WTC11 (cell line): ENCODE data around the gene EFS. TPM values are rescaled to one million over a fixed set of nuclear protein-coding genes. Genes with fewer than 3 reads are reported as not detected.

Experiments used
- ATAC-seq: fragments of 200-7000 bp; cut with Tn5 transposase; 2 replicates; pipeline ENCODE4 v1.10.0; 2021; ENCODE audit warnings: mild to moderate bottlenecking, moderate library complexity
- CTCF ChIA-PET: fragments of 300-600 bp; sonication (Branson Sonifier 250); formaldehyde crosslinking; loops from one replicate; lab custom pipeline; 2021; ENCODE audit warnings: antibody characterized with exemption; lab: Charles Lee
- POLR2A ChIA-PET: fragments of 350-600 bp; sonication (Branson Sonifier 250); formaldehyde crosslinking; loops from one replicate; lab custom pipeline; 2021; ENCODE audit warnings: antibody characterized with exemption; lab: Charles Lee
- DNase-seq: peaks from one replicate; pipeline ENCODE4 v3.0.0; 2021; ENCODE audit warnings: low spot score
- H3K27ac Mint-ChIP-seq: 2 replicates; pipeline ENCODE4 v1.8.0; 2021; ENCODE audit warnings: mixed read lengths
- H3K27me3 Mint-ChIP-seq: 2 replicates; pipeline ENCODE4 v1.8.0; 2021; ENCODE audit warnings: low read depth, mild to moderate bottlenecking, moderate library complexity, mixed read lengths
- H3K36me3 Mint-ChIP-seq: 2 replicates; pipeline ENCODE4 v1.8.0; 2021; ENCODE audit warnings: mixed read lengths
- H3K4me1 Mint-ChIP-seq: 2 replicates; pipeline ENCODE4 v1.8.0; 2022; ENCODE audit warnings: mixed read lengths
- H3K4me3 Mint-ChIP-seq: 2 replicates; pipeline ENCODE4 v1.8.0; 2021; ENCODE audit warnings: mild to moderate bottlenecking, moderate library complexity, mixed read lengths
- H3K9me3 Mint-ChIP-seq: 2 replicates; pipeline ENCODE4 v1.8.0; 2021; ENCODE audit warnings: mixed read lengths
- CBFB ChIP-seq: sonication (generic); formaldehyde crosslinking; IDR thresholded peaks from 2 replicates; pipeline ENCODE4 v1.8.1; 2022; ENCODE audit warnings: mild to moderate bottlenecking, low read depth, missing genetic modification reagents
- ESRRA ChIP-seq: sonication (generic); formaldehyde crosslinking; IDR thresholded peaks from 2 replicates; pipeline ENCODE4 v1.8.1; 2022; ENCODE audit warnings: mild to moderate bottlenecking, missing genetic modification reagents, borderline replicate concordance
- FOXJ3 ChIP-seq: sonication (generic); formaldehyde crosslinking; IDR thresholded peaks from 2 replicates; pipeline ENCODE4 v1.9.0; 2021; ENCODE audit warnings: missing genetic modification reagents, mild to moderate bottlenecking, borderline replicate concordance
- FOXP1 ChIP-seq: sonication (generic); formaldehyde crosslinking; IDR thresholded peaks from 2 replicates; pipeline ENCODE4 v1.8.0; 2022; ENCODE audit warnings: missing genetic modification reagents, mild to moderate bottlenecking, moderate library complexity, borderline replicate concordance
- GRHL2 ChIP-seq: fragments of 250-450 bp; sonication (Bioruptor Pico); IDR thresholded peaks from 2 replicates; pipeline ENCODE4 v1.8.0; 2022; ENCODE audit warnings: mild to moderate bottlenecking, moderate library complexity; ENCODE audit not compliant: insufficient replicate concordance, severe bottlenecking
- JAZF1 ChIP-seq: fragments of 250-450 bp; sonication (Bioruptor Pico); IDR thresholded peaks from 2 replicates; pipeline ENCODE4 v1.9.0; 2021; ENCODE audit warnings: moderate library complexity, mild to moderate bottlenecking, inconsistent platforms
- JUN ChIP-seq: sonication (generic); formaldehyde crosslinking; IDR thresholded peaks from 2 replicates; pipeline ENCODE4 v1.8.0; 2023; ENCODE audit warnings: mild to moderate bottlenecking, missing genetic modification reagents
- MXD4 ChIP-seq: fragments of 250-450 bp; sonication (Bioruptor Pico); IDR thresholded peaks from 2 replicates; pipeline ENCODE4 v1.8.0; 2021; ENCODE audit warnings: mild to moderate bottlenecking, moderate library complexity, borderline replicate concordance
- NFATC4 ChIP-seq: fragments of 250-450 bp; sonication (Bioruptor Pico); IDR thresholded peaks from 2 replicates; pipeline ENCODE4 v1.9.0; 2021; ENCODE audit warnings: mild to moderate bottlenecking
- NR1H2 ChIP-seq: sonication (generic); formaldehyde crosslinking; IDR thresholded peaks from 2 replicates; pipeline ENCODE4 v1.9.0; 2021; ENCODE audit warnings: mild to moderate bottlenecking, moderate library complexity, missing genetic modification reagents
- PRRX2 ChIP-seq: fragments of 250-450 bp; sonication (Bioruptor Pico); IDR thresholded peaks from 2 replicates; pipeline ENCODE4 v1.8.0; 2021; ENCODE audit warnings: mild to moderate bottlenecking
- SOX15 ChIP-seq: fragments of 250-450 bp; sonication (Bioruptor Pico); IDR thresholded peaks from 2 replicates; pipeline ENCODE4 v1.9.0; 2021; ENCODE audit warnings: mild to moderate bottlenecking
- TEAD1 ChIP-seq: sonication (generic); formaldehyde crosslinking; IDR thresholded peaks from 2 replicates; pipeline ENCODE4 v1.8.0; 2022; ENCODE audit warnings: mild to moderate bottlenecking, missing genetic modification reagents
- TP53 ChIP-seq: sonication (generic); formaldehyde crosslinking; IDR thresholded peaks from 2 replicates; pipeline ENCODE4 v1.8.1; 2023; ENCODE audit warnings: mild to moderate bottlenecking, missing genetic modification reagents
- ZBTB21 ChIP-seq: sonication (generic); formaldehyde crosslinking; IDR thresholded peaks from 2 replicates; pipeline ENCODE4 v1.8.1; 2023; ENCODE audit warnings: mild to moderate bottlenecking, missing genetic modification reagents, borderline replicate concordance
- ZNF263 ChIP-seq: sonication (generic); formaldehyde crosslinking; IDR thresholded peaks from 2 replicates; pipeline ENCODE4 v1.8.1; 2022; ENCODE audit warnings: low read depth, mild to moderate bottlenecking, moderate library complexity, missing genetic modification reagents
- ZNF396 ChIP-seq: fragments of 250-450 bp; sonication (Bioruptor Pico); IDR thresholded peaks from 2 replicates; pipeline ENCODE4 v1.8.0; 2021; ENCODE audit warnings: mild to moderate bottlenecking, moderate library complexity, borderline replicate concordance
- ZNF416 ChIP-seq: fragments of 250-450 bp; sonication (Bioruptor Pico); IDR thresholded peaks from 2 replicates; pipeline ENCODE4 v1.9.0; 2021; ENCODE audit warnings: mild to moderate bottlenecking, inconsistent platforms
- ZNF671 ChIP-seq: fragments of 250-450 bp; sonication (Bioruptor Pico); IDR thresholded peaks from 2 replicates; pipeline ENCODE4 v1.8.0; 2021; ENCODE audit warnings: mild to moderate bottlenecking
- total RNA-seq: library from RNA; stranded (reverse); gene quantifications from 3 replicates; pipeline ENCODE4 v1.2.3, GENCODE V29; 2021
- TF ChIP-seq, protein P1 (sequence below): sonication (generic); formaldehyde crosslinking; conservative IDR thresholded peaks from 2 replicates; pipeline ENCODE4 v1.8.1; 2022; ENCODE audit warnings: mild to moderate bottlenecking, missing genetic modification reagents
- TF ChIP-seq, protein P2 (sequence below): sonication (generic); formaldehyde crosslinking; IDR thresholded peaks from 2 replicates; pipeline ENCODE4 v1.8.0; 2022; ENCODE audit warnings: mild to moderate bottlenecking, missing genetic modification reagents
- TF ChIP-seq, protein P3 (sequence below): sonication (generic); formaldehyde crosslinking; IDR thresholded peaks from 2 replicates; pipeline ENCODE4 v1.8.1; 2022; ENCODE audit warnings: mild to moderate bottlenecking, moderate library complexity, missing genetic modification reagents
- TF ChIP-seq, protein P4 (sequence below): sonication (generic); formaldehyde crosslinking; IDR thresholded peaks from 2 replicates; pipeline ENCODE4 v1.8.1; 2023; ENCODE audit warnings: mild to moderate bottlenecking, missing genetic modification reagents
- TF ChIP-seq, protein P5 (sequence below): sonication (generic); formaldehyde crosslinking; IDR thresholded peaks from 2 replicates; pipeline ENCODE4 v1.8.1; 2022; ENCODE audit warnings: low read depth, mild to moderate bottlenecking, moderate library complexity, missing genetic modification reagents, borderline replicate concordance
- TF ChIP-seq, protein P6 (sequence below): sonication (generic); formaldehyde crosslinking; IDR thresholded peaks from 2 replicates; pipeline ENCODE4 v1.8.1; 2023; ENCODE audit warnings: mild to moderate bottlenecking, missing genetic modification reagents, moderate library complexity
- TF ChIP-seq, protein P7 (sequence below): sonication (generic); formaldehyde crosslinking; IDR thresholded peaks from 2 replicates; pipeline ENCODE4 v1.8.1; 2022; ENCODE audit warnings: low read depth, missing genetic modification reagents, borderline replicate concordance
- TF ChIP-seq, protein P8 (sequence below): sonication (generic); formaldehyde crosslinking; IDR thresholded peaks from 2 replicates; pipeline ENCODE4 v1.8.1; 2022; ENCODE audit warnings: mild to moderate bottlenecking, missing genetic modification reagents, moderate library complexity, borderline replicate concordance

Gene EFS
- total RNA-seq, 1 experiment from 2014 or later: 35.3 TPM

DNA sequence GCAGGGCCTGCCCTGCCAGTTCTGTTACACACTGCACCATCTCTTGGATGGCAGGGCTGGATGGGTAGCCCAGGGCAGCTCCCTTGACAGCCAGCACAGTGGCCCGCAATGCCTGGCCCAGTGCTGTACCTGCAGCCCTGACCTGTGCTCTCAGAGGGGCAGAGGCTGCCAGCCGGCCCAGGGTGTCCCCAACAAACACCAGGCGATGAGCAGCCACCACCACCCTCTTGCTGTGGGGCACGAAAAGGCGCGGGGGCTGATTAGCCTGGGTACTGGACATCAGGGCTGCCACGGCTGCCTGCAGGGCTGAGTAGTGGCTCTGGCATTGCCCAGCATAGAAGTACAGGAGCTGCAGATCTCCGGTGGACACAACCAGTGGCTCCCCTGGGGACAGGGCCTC lies 7.7 kb downstream of the EFS start (continued):
- TF ChIP-seq TP53 (CRISPR knock-in tag) (no peak), JUN (CRISPR knock-in tag) (no peak), JAZF1 (CRISPR knock-in tag) (no peak), SOX15 (no peak), CBFB (no peak), MXD4 (CRISPR knock-in tag) (no peak), NFATC4 (CRISPR knock-in tag) (no peak), ZNF416 (no peak), ZNF396 (no peak), GRHL2 (no peak)
- TF ChIP-seq, protein P1, sequence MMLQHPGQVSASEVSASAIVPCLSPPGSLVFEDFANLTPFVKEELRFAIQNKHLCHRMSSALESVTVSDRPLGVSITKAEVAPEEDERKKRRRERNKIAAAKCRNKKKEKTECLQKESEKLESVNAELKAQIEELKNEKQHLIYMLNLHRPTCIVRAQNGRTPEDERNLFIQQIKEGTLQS (CRISPR knock-in tag): no peak
- TF ChIP-seq, protein P2, sequence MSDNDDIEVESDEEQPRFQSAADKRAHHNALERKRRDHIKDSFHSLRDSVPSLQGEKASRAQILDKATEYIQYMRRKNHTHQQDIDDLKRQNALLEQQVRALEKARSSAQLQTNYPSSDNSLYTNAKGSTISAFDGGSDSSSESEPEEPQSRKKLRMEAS: no peak
- TF ChIP-seq, protein P3, sequence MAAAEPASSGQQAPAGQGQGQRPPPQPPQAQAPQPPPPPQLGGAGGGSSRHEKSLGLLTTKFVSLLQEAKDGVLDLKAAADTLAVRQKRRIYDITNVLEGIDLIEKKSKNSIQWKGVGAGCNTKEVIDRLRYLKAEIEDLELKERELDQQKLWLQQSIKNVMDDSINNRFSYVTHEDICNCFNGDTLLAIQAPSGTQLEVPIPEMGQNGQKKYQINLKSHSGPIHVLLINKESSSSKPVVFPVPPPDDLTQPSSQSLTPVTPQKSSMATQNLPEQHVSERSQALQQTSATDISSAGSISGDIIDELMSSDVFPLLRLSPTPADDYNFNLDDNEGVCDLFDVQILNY (CRISPR knock-in tag): no peak
- TF ChIP-seq, all 79 proteins: peak for 0

DNA sequence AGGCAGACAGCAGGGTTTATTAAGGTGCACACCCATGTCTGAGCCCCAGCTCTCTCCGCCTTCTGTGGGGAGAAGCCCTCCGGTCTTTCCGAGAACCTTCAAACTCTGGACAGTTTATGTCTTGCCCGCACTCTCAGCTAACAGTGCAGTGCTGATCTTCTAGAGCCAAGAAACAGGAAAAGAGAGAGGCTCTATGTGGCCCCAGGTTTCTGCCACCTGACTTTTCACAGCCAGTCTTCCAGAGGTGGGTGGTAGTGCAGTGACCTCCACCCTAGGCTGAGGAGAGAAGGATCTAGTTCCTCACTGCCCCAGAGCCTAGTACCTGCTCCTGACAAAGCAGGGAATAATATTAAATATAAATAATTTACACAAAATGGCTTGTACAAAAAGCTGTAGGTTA lies 8.3 kb downstream of the EFS start:
- Mint-ChIP-seq H3K27ac (no peak overlapping the region), H3K4me1 (peaks cover 8% of the 10 kb centered on the region), H3K4me3 (no peak overlapping the region), H3K36me3 (peaks cover 14% of the 10 kb centered on the region), H3K27me3 (peaks cover 21% of the 10 kb centered on the region), H3K9me3 (no peaks in the 10 kb centered on the region)
- ChIA-PET CTCF (interaction anchor here (1.4 to 1.6 kb wide), 2 partner anchors 24 to 100 kb away, joined by 3 to 5 read pairs; no protein-coding TSS in a partner anchor), POLR2A (no interaction called here)
- ATAC-seq (no peak), DNase-seq (no peak)
- TF ChIP-seq FOXP1 (no peak), ZBTB21 (no peak), TP53 (CRISPR knock-in tag) (no peak), JAZF1 (CRISPR knock-in tag) (no peak), TEAD1 (CRISPR knock-in tag) (no peak)
- TF ChIP-seq, protein P4, sequence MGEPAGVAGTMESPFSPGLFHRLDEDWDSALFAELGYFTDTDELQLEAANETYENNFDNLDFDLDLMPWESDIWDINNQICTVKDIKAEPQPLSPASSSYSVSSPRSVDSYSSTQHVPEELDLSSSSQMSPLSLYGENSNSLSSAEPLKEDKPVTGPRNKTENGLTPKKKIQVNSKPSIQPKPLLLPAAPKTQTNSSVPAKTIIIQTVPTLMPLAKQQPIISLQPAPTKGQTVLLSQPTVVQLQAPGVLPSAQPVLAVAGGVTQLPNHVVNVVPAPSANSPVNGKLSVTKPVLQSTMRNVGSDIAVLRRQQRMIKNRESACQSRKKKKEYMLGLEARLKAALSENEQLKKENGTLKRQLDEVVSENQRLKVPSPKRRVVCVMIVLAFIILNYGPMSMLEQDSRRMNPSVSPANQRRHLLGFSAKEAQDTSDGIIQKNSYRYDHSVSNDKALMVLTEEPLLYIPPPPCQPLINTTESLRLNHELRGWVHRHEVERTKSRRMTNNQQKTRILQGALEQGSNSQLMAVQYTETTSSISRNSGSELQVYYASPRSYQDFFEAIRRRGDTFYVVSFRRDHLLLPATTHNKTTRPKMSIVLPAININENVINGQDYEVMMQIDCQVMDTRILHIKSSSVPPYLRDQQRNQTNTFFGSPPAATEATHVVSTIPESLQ (CRISPR knock-in tag): no peak
- TF ChIP-seq, protein P2: no peak

DNA sequence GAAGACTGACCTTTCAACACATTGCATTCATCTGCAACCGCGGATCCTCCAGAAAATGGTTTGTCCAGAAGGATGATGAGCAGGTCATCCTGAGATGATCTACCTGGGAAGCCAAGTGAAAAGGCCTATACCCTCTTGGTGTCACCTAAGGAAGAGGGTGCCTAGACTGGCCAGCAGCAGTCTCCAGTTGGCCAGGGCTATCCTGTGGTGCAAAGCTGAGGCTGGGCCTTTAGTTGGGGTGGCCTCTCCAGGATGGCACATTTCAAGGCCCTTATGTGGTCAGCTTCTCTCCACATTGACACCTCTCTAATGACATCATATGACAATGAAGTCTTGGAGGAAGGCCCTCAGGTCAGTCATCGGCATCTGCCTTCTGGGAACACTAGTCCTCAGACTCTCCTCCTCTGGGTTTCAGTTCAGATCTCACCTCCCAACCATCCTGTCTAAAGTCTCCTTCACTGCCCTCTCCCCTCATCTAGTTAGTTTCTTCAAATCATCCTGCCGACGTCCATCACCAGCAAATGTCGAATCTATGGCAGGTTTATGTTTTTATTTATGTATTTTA lies 9.0 kb downstream of the EFS start:
- no peaks in the 10 kb centered on the region for H3K9me3 Mint-ChIP-seq
- ChIA-PET POLR2A (no interaction called here), CTCF (interaction anchor here (1.0 to 1.6 kb wide), 2 partner anchors 25 to 235 kb away, joined by 3 to 5 read pairs; no protein-coding TSS in a partner anchor)
- H3K4me3 Mint-ChIP-seq: no peak overlapping the region
- peaks cover 12% of the 10 kb centered on the region for H3K4me1 Mint-ChIP-seq
- H3K27ac Mint-ChIP-seq: no peak overlapping the region
- ATAC-seq: no peak
- H3K36me3 Mint-ChIP-seq: peaks cover 18% of the 10 kb centered on the region
- peaks cover 29% of the 10 kb centered on the region for H3K27me3 Mint-ChIP-seq
- no peak for DNase-seq
- TF ChIP-seq, protein P5, sequence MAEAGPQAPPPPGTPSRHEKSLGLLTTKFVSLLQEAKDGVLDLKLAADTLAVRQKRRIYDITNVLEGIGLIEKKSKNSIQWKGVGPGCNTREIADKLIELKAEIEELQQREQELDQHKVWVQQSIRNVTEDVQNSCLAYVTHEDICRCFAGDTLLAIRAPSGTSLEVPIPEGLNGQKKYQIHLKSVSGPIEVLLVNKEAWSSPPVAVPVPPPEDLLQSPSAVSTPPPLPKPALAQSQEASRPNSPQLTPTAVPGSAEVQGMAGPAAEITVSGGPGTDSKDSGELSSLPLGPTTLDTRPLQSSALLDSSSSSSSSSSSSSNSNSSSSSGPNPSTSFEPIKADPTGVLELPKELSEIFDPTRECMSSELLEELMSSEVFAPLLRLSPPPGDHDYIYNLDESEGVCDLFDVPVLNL (CRISPR knock-in tag): no peak
- TF ChIP-seq ZNF671 (CRISPR knock-in tag) (no peak), ESRRA (CRISPR knock-in tag) (no peak), ZNF263 (CRISPR knock-in tag) (no peak), NR1H2 (no peak), PRRX2 (CRISPR knock-in tag) (no peak), FOXJ3 (CRISPR knock-in tag) (no peak), JUN (CRISPR knock-in tag) (no peak)
- TF ChIP-seq, protein P6, sequence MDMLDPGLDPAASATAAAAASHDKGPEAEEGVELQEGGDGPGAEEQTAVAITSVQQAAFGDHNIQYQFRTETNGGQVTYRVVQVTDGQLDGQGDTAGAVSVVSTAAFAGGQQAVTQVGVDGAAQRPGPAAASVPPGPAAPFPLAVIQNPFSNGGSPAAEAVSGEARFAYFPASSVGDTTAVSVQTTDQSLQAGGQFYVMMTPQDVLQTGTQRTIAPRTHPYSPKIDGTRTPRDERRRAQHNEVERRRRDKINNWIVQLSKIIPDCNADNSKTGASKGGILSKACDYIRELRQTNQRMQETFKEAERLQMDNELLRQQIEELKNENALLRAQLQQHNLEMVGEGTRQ (CRISPR knock-in tag): no peak
- TF ChIP-seq, protein P7, sequence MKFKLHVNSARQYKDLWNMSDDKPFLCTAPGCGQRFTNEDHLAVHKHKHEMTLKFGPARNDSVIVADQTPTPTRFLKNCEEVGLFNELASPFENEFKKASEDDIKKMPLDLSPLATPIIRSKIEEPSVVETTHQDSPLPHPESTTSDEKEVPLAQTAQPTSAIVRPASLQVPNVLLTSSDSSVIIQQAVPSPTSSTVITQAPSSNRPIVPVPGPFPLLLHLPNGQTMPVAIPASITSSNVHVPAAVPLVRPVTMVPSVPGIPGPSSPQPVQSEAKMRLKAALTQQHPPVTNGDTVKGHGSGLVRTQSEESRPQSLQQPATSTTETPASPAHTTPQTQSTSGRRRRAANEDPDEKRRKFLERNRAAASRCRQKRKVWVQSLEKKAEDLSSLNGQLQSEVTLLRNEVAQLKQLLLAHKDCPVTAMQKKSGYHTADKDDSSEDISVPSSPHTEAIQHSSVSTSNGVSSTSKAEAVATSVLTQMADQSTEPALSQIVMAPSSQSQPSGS (CRISPR knock-in tag): no peak
- TF ChIP-seq, protein P8, sequence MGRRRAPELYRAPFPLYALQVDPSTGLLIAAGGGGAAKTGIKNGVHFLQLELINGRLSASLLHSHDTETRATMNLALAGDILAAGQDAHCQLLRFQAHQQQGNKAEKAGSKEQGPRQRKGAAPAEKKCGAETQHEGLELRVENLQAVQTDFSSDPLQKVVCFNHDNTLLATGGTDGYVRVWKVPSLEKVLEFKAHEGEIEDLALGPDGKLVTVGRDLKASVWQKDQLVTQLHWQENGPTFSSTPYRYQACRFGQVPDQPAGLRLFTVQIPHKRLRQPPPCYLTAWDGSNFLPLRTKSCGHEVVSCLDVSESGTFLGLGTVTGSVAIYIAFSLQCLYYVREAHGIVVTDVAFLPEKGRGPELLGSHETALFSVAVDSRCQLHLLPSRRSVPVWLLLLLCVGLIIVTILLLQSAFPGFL (CRISPR knock-in tag): no peak
